Endothelial cell of umbilical vein (primary cell): ENCODE measurements around the gene KIAA1958. TPM values are rescaled to one million over a fixed set of nuclear protein-coding genes. Genes with fewer than 3 reads are reported as not detected.

Experiments
- BruUV-seq: library from RNA; stranded (reverse); fragments of 400-500 nt; replicated peaks from 2 replicates; lab custom pipeline; 2021; lab: Mats Ljungman, UMichigan
- CTCF ChIA-PET: fragments of 300-600, 350-600 bp; sonication (Branson Sonifier 250); formaldehyde crosslinking; loops from one replicate; lab custom pipeline; 2021; ENCODE audit warnings: antibody characterized with exemption, inconsistent platforms; lab: Charles Lee
- POLR2A ChIA-PET: fragments of 300-600, 350-600 bp; sonication (Branson Sonifier 250); formaldehyde crosslinking; loops from one replicate; lab custom pipeline; 2021; ENCODE audit warnings: antibody characterized with exemption, inconsistent platforms; lab: Charles Lee
- DNase-seq: peaks from one replicate; pipeline ENCODE4 v3.0.0-alpha.2; 2011; ENCODE audit warnings: low read depth, low spot score
- FAIRE-seq: peaks from 2 replicates; lab custom pipeline; 2011; peaks lifted over from hg19 to GRCh38; lab: Jason Lieb, UNC
- H2AFZ ChIP-seq: 2 replicates; pipeline ENCODE4 v1.6.0; 2012; ENCODE audit warnings: low read depth, low read length, control low read depth, inconsistent platforms
- H3K27ac ChIP-seq: 2 replicates; pipeline ENCODE4 v1.5.1; 2011; ENCODE audit warnings: low read depth, mild to moderate bottlenecking, control low read depth, low read length, moderate library complexity; ENCODE audit not compliant: insufficient read depth
- H3K27me3 ChIP-seq, 2 experiments: 2 replicates each; pipeline versions ENCODE4 v1.6.0 to v1.6.1; 2011; ENCODE audit warnings: low read length in 2 of 2, mixed read lengths in 1 of 2; ENCODE audit not compliant: control insufficient read depth in 2 of 2, insufficient read depth in 2 of 2
- H3K36me3 ChIP-seq, 2 experiments: 2 replicates in 1 of 2; 3 replicates in 1 of 2; pipeline ENCODE4 v1.5.1; 2011; ENCODE audit warnings: low read length in 2 of 2, mild to moderate bottlenecking in 1 of 2, moderate library complexity in 1 of 2; ENCODE audit not compliant: control insufficient read depth in 2 of 2, insufficient read depth in 2 of 2; ENCODE audit errors: extremely low read depth in 1 of 2
- H3K4me1 ChIP-seq: 3 replicates; pipeline ENCODE4 v1.5.1; 2011; ENCODE audit warnings: mild to moderate bottlenecking, low read length; ENCODE audit not compliant: control insufficient read depth, insufficient read depth; ENCODE audit errors: extremely low read depth
- H3K4me2 ChIP-seq: 2 replicates; pipeline ENCODE4 v1.6.1; 2011; ENCODE audit warnings: low read length, control low read depth, mixed read lengths; ENCODE audit not compliant: insufficient read depth
- H3K4me3 ChIP-seq, 3 experiments: fragments of 200-600 bp in 1 of 3; sonication (generic), shearing (Covaris generic) in 1 of 3; replicated peaks in 1 of 3; 2 replicates each; pipeline ENCODE4 v1.5.1; 2011 to 2016; ENCODE audit warnings: control low read depth in 3 of 3, low read length in 3 of 3, mild to moderate bottlenecking in 2 of 3, inconsistent platforms in 1 of 3, low read depth in 1 of 3, moderate library complexity in 1 of 3; ENCODE audit not compliant: insufficient read depth in 1 of 3
- H3K79me2 ChIP-seq: 2 replicates; pipeline ENCODE4 v1.6.0; 2012; ENCODE audit warnings: low read length, inconsistent platforms; ENCODE audit not compliant: control insufficient read depth, insufficient read depth
- H3K9ac ChIP-seq: replicated peaks from 2 replicates; pipeline ENCODE3; 2011; ENCODE audit warnings: low read length, control low read depth; ENCODE audit not compliant: insufficient read depth; ENCODE audit errors: extremely low read depth
- H3K9me1 ChIP-seq: replicated peaks from 3 replicates; pipeline ENCODE4 v1.6.0; 2011; ENCODE audit warnings: mild to moderate bottlenecking, low read length; ENCODE audit not compliant: control insufficient read depth, insufficient read depth; ENCODE audit errors: extremely low read depth
- H3K9me3 ChIP-seq: replicated peaks from 2 replicates; pipeline ENCODE4 v1.5.1; 2012; ENCODE audit warnings: low read length, inconsistent platforms; ENCODE audit not compliant: control insufficient read depth, insufficient read depth
- H4K20me1 ChIP-seq: replicated peaks from 2 replicates; pipeline ENCODE3; 2011; ENCODE audit warnings: mild to moderate bottlenecking, low read length; ENCODE audit not compliant: control insufficient read depth, insufficient read depth; ENCODE audit errors: extremely low read depth
- EZH2 ChIP-seq: IDR thresholded peaks from 2 replicates; pipeline ENCODE4 v1.6.1; 2012; ENCODE audit warnings: borderline replicate concordance, low read depth, mild to moderate bottlenecking, moderate library complexity, low read length, inconsistent platforms; ENCODE audit not compliant: severe bottlenecking
- FOS ChIP-seq: IDR thresholded peaks from 2 replicates; pipeline ENCODE4 v1.6.1; 2011; ENCODE audit warnings: mild to moderate bottlenecking, low read length, moderate library complexity, borderline replicate concordance; ENCODE audit not compliant: insufficient read depth
- GATA2 ChIP-seq: IDR thresholded peaks from 2 replicates; pipeline ENCODE4 v1.7.0; 2011; ENCODE audit warnings: low read depth, mild to moderate bottlenecking, moderate library complexity, mixed read lengths, low read length; ENCODE audit not compliant: insufficient read length, insufficient read depth
- JUN ChIP-seq: IDR thresholded peaks from 2 replicates; pipeline ENCODE4 v1.6.1; 2011; ENCODE audit warnings: borderline replicate concordance, low read depth; ENCODE audit not compliant: insufficient read length, insufficient read depth
- MYC ChIP-seq: IDR thresholded peaks from one replicate; pipeline ENCODE4 v1.6.1; 2011; ENCODE audit warnings: mild to moderate bottlenecking, low read depth, low read length
- POLR2A ChIP-seq: IDR thresholded peaks from 2 replicates; pipeline ENCODE4 v1.6.1; 2012; ENCODE audit warnings: low read depth, mild to moderate bottlenecking, control low read depth, low read length
- POLR2AphosphoS5 ChIP-seq: IDR thresholded peaks from 2 replicates; pipeline ENCODE4 v1.6.1; 2012; ENCODE audit warnings: low read depth, mild to moderate bottlenecking, control low read depth, low read length, moderate library complexity; ENCODE audit not compliant: insufficient read depth
- dilution Hi-C: fragments of 300-500 bp; cut with MboI; formaldehyde crosslinking; loops from one replicate; pipeline ENCODE4 v1.15.0; 2019; ENCODE audit warnings: low sequenced_read_pairs; ENCODE audit not compliant: extremely low pct_ligation_motif_present
- intact Hi-C: fragments of 100-400 bp; cut with micrococcal nuclease; formaldehyde crosslinking; loops from one replicate; pipeline ENCODE4 v1.10.0; 2022
- polyA plus RNA-seq, 4 experiments: library from polyadenylated mRNA; depleted of rRNA in 3 of 4; stranded (reverse) in 3 of 4; unstranded in 1 of 4; fragments of >200 nt; gene quantifications; 2 replicates each; pipeline versions ENCODE4 v1.2.1 to v1.2.3, GENCODE V29; 2011 to 2012; ENCODE audit warnings: missing spikeins in 1 of 4
- total RNA-seq: library from RNA; stranded (reverse); gene quantifications from 2 replicates; pipeline ENCODE4 v1.2.3, GENCODE V29; 2021
- TF ChIP-seq, protein P1 (sequence below): IDR thresholded peaks from 2 replicates; pipeline ENCODE4 v1.6.1; 2011; ENCODE audit not compliant: insufficient read depth, insufficient read length
- TF ChIP-seq, protein P2 (sequence below), 2 donors: IDR thresholded peaks; 1 replicate in 1 of 2; 2 replicates in 1 of 2; pipeline ENCODE4 v1.5.1; 2011; ENCODE audit warnings: low read length in 2 of 2, mild to moderate bottlenecking in 2 of 2, moderate library complexity in 2 of 2, control low read depth in 1 of 2, inconsistent platforms in 1 of 2, low read depth in 1 of 2; ENCODE audit not compliant: insufficient read depth in 1 of 2; ENCODE audit errors: extremely low read depth in 1 of 2

Gene KIAA1958
- total and polyA plus RNA-seq, 2 donors (not counting 3 experiments of a cell fraction or from before 2014, with no cell fraction given) = 1.7 to 5.0 TPM

DNA sequence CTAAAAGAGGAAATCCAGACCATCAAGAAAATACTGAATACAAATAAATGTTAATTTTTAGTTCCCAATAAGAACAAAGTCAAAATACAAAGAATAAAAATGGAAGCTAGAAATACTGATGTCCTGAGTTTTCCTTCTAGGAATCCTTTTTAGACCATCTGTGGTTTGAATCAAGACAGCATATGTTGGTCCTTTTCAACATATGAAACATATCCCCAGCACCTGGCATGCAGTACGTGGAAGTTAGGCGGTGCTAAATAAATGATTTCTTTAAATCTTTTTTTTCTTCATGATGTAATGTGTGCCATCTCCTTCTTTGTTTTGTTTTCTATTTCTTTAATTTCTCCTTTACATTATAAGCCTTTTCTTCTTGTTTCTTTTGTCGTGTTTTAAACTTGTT, 34.0 kb downstream of the KIAA1958 start:
- Histone ChIP-seq H3K4me1 (no peaks in the 10 kb centered on the region), H3K4me2 (no peak overlapping the region), H2AFZ (no peak overlapping the region), H3K9me1 (no peaks in the 10 kb centered on the region), H3K36me3 (no peaks in the 10 kb centered on the region), H3K27ac (no peak overlapping the region), H3K79me2 (no peaks in the 10 kb centered on the region), H3K9ac (no peak overlapping the region), H3K4me3 (no peak overlapping the region), H3K9me3 (no peaks in the 10 kb centered on the region), H3K27me3 (no peaks in the 10 kb centered on the region), H4K20me1 (no peaks in the 10 kb centered on the region)
- no peak for DNase-seq
- TF ChIP-seq EZH2 = no peak
- BruUV-seq = no TSS peak
- ChIA-PET POLR2A (no interaction called here), CTCF (no interaction called here)
- intact Hi-C loops (no loop called here), dilution Hi-C loops (no loop called here)
- no peak for FAIRE-seq

DNA sequence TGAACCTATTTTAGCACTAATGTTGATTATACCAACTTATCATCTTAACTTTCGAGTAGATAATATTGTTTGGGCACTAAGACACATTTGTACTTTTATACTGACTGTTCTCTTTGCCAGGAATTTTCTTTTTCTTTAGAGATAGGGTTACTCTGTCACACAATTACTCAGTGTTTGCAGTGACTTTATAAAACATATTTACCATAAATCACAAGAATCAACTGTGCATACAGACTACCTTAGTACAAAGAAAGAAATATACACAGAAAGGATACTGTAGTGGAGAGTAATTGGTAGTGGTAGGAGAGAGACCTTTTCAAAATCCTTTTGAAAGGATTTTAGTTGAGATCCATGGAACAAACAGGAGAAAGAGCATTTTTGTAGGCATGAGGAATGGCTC, 40.3 kb downstream of the KIAA1958 start:
- DNase-seq (no peak), FAIRE-seq (no peak)
- POLR2A ChIA-PET = no interaction called here
- Histone ChIP-seq H3K27me3 (no peaks in the 10 kb centered on the region), H3K9ac (no peak overlapping the region), H3K4me3 (no peak overlapping the region), H3K79me2 (no peaks in the 10 kb centered on the region), H3K9me1 (no peaks in the 10 kb centered on the region), H3K4me1 (no peaks in the 10 kb centered on the region), H4K20me1 (no peaks in the 10 kb centered on the region), H3K4me2 (no peak overlapping the region), H3K9me3 (no peaks in the 10 kb centered on the region), H2AFZ (no peak overlapping the region), H3K27ac (no peak overlapping the region), H3K36me3 (no peaks in the 10 kb centered on the region)
- dilution Hi-C loops (no loop called here), intact Hi-C loops (no loop called here)
- BruUV-seq = no TSS peak
- TF ChIP-seq, protein P1, sequence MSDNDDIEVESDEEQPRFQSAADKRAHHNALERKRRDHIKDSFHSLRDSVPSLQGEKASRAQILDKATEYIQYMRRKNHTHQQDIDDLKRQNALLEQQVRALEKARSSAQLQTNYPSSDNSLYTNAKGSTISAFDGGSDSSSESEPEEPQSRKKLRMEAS = no peak
- no peak for TF ChIP-seq GATA2
- TF ChIP-seq MYC = no peak
- TF ChIP-seq FOS = no peak
- no peak for TF ChIP-seq POLR2A
- TF ChIP-seq JUN = no peak
- no peak for TF ChIP-seq POLR2AphosphoS5
- TF ChIP-seq, protein P2, sequence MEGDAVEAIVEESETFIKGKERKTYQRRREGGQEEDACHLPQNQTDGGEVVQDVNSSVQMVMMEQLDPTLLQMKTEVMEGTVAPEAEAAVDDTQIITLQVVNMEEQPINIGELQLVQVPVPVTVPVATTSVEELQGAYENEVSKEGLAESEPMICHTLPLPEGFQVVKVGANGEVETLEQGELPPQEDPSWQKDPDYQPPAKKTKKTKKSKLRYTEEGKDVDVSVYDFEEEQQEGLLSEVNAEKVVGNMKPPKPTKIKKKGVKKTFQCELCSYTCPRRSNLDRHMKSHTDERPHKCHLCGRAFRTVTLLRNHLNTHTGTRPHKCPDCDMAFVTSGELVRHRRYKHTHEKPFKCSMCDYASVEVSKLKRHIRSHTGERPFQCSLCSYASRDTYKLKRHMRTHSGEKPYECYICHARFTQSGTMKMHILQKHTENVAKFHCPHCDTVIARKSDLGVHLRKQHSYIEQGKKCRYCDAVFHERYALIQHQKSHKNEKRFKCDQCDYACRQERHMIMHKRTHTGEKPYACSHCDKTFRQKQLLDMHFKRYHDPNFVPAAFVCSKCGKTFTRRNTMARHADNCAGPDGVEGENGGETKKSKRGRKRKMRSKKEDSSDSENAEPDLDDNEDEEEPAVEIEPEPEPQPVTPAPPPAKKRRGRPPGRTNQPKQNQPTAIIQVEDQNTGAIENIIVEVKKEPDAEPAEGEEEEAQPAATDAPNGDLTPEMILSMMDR (IDR thresholded peaks at IDR 0.05; ENCODE audit: extremely low read depth in 1 of 2, insufficient read depth in 1 of 2, low read depth in 1 of 2, low read length in 2 of 2) = no peak
- TF ChIP-seq EZH2 = no peak
- CTCF ChIA-PET = no interaction called here
